ELF-1 (cell line): Measurements from ENCODE around the gene IL10RA.
"Not testable (repeated sequence)": the region's sequence is repeated elsewhere in the genome, so short reads cannot be mapped to it uniquely, and the experiment has no call there.

Experiments
- DNase-seq: peaks from one replicate; pipeline ENCODE4 v3.0.0-alpha.2; 2016; ENCODE audit warnings: low read depth, low spot score

The IL10RA gene

DNA sequence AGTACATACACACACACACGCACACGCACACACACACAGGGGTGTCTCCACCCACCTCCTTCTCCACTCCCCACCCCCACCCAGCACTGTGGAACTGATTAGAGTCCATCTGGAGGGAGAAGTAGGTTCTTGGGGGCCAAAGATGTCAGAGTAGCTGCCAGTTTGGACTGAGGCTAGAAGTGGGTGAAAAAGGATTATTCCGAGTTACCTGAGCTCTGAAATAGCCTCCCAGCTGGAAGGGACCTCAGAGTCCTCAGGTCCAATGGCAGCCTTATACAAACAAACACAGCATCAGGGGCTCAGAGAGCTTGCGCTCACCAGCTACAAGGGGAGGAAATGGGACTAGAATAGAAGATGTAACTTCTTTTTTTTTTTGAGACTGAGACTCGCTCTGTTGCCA is 20.8 kb downstream of the IL10RA start:
- DNase-seq = no peak

- DNase-seq = not testable (repeated sequence)
These were observed 21.5 kb downstream of the IL10RA start for GRCh38 chr11:118007563-118008270.

- DNase-seq = no peak
These were observed 22.2 kb downstream of the IL10RA start for GRCh38 chr11:118008271-118008911.

- DNase-seq = no peak
These were observed 23.9 kb downstream of the IL10RA start for GRCh38 chr11:118009864-118010737.

GRCh38 chr11:118010738-118011461 is 24.7 kb downstream of the IL10RA start:
- no peak for DNase-seq

DNA sequence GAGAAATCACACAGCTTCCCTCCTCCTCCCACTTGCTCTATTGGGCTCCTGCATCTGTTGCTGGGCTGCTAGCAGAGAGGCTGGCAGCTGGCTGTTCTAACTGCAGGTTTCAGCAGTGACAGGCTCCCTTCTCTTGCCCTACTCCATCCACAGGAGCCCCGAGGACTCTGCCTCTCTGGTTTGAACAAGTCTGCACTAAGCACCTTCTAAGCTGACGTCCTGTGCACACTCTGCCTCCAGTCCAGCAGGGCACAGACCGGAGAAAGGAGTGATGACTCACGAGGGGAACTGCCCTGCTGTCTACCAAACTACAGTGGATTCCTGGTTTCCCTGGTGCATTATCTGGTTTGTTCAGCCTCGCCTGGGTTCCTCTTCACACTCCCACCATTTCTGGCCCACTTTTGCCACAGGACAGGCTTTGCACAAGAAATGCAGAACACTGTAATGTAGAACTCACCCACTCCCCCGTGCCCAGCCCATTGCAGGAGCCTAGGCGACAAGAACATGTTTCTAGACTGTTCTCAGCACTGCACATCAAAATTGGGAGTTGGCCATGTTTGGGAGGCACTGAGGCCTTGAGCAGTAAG is 26.0 kb downstream of the IL10RA start:
- no peak for DNase-seq

- DNase-seq = no peak
These were observed 27.8 kb downstream of the IL10RA start for GRCh38 chr11:118014022-118014421.

- no peak for DNase-seq
These were observed 29.2 kb downstream of the IL10RA start for GRCh38 chr11:118015385-118015841.

DNA sequence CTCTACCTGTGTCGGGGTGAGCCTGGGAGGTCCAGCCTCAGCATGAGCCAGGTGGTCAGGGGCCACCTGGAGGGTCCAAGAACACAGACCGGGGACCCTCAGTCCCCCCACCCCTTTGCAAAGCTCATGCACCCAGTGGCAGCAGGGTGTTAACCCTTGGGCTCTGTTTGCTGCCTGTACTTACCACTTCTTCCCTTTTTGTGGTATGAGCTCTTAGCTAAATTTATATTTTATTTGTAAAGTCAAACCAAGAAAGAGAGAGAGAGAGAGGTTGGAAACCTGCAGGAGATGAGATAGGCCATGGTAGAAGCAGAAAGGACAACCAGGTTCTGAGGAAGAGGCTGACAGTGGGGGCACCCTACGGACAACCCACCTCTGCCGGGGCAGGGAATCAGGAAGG is 29.9 kb downstream of the IL10RA start:
- DNase-seq = no peak

GRCh38 chr11:118017111-118017510 is 30.9 kb downstream of the IL10RA start:
- no peak for DNase-seq

GRCh38 chr11:118017631-118018315 is 31.6 kb downstream of the IL10RA start:
- no peak for DNase-seq

DNA sequence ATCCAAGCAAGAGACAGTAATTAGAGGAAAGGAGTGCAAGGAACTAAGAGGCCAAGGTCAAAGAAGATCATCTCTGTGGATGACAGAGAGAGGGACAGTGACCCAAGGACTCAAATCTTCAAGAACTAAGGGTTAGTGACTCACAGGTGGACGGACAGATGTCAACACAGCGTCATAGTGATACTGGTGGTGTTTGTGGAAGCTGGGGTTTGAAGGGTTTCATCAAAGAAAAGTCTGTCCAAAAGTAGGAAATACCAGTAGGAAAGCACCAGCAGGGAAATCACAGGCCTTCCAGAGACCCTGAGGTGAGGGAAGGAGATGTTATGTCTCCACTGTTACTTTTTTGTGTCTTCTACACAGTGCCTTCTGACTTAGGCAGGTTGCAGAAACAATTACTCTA is 32.2 kb downstream of the IL10RA start:
- no peak for DNase-seq

DNA sequence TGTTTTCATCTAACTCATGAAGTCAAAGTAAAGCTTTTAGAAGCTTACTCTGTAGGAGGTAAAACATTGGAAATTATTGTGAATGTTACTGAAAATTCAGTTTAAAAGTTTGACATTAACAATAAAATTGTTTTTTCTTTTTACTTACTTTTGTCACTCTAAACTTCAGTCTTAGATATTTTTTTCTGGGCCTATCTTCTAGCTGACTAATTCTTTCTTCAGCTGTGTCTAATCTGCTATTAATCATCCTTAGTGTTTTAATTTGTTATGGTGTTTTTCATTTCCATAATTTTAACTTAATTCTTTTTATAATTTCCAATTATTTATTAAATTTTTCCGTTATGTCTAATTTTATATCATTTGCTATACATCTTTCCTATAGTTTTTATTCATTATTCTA is 35.0 kb downstream of the IL10RA start:
- DNase-seq = no peak

DNA sequence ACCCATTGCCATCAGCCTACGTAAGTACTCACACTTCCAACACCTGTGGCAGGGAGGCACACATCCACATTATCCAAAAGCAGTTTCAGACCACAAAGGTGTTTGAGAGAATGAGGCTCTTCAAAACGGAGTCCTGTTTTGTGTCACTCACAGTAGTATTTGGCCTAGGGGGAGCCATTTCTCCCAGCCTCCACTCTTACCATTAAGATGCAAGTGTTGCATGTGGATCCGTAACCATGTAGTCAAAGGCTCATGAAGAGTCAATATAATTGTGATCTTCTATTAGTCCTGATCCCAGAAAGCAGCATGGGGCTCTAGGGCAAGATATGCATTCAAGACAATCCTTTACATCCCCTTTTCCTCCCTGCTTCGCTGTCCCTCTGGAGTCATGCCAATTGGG is 41.5 kb downstream of the IL10RA start:
- no peak for DNase-seq

- no peak for DNase-seq
These were observed 42.4 kb downstream of the IL10RA start for GRCh38 chr11:118028626-118029025.

DNA sequence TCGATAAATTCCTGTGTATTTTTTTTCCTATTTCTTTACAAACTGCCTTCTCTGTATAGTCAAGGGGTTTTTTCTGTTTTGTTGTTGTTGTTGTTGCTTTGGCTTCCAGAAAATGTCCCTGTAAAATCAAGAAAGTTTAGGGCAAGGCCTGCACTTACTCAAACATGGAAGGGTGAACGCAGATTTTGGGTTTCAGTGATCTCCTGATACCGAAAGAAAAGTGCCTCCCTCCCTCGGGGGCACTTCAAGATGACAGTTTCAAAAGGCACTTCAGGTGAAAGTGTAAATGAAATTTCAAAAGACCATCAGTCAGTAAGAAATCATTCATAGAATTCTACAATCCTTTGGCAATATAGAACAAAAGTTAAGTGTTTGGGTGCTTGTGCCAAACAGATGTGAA is 47.2 kb downstream of the IL10RA start:
- DNase-seq = no peak

DNA sequence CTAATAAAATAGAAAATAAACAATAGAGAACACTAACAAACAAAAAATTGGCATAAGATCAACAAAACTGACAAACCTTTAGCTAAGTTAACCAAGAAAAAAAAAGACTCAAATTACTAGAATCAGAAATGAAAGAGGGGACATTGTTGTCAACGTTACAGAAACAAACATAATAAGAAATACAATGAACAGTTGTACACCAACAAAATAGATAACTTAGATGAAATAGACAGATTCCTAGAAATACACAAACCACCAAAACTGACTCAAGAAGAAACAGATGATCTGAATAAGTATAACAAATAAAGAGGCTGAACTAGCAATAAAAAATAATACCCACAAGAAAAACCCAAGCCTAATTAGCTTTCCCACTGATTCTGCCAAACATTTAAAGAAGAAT is 55.9 kb downstream of the IL10RA start:
- DNase-seq = no peak

DNA sequence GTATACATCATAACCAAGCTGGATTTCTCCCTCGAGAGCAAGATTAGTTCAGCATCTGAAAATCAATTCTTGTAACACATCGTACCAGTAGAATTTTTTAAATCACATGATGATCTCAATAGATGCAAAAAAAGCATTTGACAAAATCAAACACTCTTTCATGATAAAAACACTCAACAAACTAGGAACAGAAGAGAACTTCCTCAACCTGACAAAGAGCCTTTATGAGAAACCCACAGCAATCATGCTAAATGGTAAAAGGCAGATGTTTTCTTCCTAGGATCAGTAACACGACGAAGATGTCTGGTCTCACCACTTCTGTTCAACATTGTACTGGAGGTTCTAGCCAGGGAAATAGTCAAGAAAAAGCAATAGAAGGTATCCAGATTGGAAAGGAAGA is 56.6 kb downstream of the IL10RA start:
- no peak for DNase-seq

DNA sequence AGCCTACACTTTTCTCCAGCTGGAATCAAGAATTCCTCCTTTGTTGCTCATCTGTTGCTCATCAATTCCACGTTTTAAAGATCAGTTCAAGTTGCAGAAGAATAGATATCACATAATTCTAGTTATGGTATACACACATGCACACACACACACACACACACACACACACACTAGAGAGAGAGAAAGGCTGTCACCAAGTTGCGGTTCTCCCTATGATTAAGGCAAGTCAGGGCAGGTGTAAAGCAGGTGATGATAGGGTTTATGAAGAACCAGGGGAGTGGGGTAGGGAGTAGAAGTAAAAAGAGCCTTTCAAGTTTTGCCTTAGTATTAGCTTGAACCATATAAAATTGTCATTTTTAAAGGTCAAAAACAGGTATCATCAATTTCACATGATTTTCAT is 59.0 kb downstream of the IL10RA start:
- DNase-seq = no peak

- no peak for DNase-seq
These were observed 60.1 kb downstream of the IL10RA start for GRCh38 chr11:118046051-118046963.
